ENCODE data around the gene C20orf202.

C20orf202 gene

DNA sequence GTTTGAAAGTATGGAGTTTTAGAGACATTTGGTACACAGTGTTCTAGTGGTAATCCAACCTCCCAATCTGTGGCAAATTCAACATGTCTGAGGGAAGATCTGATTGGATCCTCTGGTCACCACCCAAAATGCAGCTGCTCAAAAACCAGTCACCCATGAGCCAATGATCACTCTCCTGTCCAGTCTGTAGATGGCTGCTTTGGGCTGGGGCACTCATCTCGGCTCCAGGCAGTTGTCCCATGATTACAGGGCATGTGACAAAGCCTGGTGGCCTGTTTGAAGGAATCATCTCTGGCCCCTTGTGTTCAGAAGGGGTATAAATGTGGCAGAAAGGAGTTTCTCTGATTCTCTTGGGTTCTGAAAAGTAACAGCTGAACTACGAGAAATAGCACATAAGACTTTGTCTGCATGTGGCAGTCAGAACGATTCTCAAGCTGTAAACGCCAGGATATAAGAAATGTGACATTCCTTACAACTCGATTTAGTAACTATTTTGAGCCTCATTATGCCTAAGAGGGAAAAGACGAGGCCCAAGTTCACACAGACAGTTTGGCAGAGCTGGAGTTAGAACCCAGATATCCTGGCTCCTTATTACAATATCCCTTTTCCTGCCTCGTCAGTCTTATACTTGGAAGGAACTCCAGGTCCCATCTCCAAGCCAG lies 3.9 kb upstream of the C20orf202 start:
- in situ Hi-C loops (cut with MboI; ENCODE audit: low sequenced_read_pairs, unreplicated experiment) = loop anchor here (25.0 kb wide), 1 partner anchor 387 kb away; no protein-coding TSS in a partner anchor
- TF ChIP-seq, protein P1, sequence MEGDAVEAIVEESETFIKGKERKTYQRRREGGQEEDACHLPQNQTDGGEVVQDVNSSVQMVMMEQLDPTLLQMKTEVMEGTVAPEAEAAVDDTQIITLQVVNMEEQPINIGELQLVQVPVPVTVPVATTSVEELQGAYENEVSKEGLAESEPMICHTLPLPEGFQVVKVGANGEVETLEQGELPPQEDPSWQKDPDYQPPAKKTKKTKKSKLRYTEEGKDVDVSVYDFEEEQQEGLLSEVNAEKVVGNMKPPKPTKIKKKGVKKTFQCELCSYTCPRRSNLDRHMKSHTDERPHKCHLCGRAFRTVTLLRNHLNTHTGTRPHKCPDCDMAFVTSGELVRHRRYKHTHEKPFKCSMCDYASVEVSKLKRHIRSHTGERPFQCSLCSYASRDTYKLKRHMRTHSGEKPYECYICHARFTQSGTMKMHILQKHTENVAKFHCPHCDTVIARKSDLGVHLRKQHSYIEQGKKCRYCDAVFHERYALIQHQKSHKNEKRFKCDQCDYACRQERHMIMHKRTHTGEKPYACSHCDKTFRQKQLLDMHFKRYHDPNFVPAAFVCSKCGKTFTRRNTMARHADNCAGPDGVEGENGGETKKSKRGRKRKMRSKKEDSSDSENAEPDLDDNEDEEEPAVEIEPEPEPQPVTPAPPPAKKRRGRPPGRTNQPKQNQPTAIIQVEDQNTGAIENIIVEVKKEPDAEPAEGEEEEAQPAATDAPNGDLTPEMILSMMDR (IDR thresholded peaks at IDR 0.05; ENCODE audit: borderline replicate concordance, control extremely low read depth, extremely low read depth, insufficient read depth, missing control alignments) = no peak

DNA sequence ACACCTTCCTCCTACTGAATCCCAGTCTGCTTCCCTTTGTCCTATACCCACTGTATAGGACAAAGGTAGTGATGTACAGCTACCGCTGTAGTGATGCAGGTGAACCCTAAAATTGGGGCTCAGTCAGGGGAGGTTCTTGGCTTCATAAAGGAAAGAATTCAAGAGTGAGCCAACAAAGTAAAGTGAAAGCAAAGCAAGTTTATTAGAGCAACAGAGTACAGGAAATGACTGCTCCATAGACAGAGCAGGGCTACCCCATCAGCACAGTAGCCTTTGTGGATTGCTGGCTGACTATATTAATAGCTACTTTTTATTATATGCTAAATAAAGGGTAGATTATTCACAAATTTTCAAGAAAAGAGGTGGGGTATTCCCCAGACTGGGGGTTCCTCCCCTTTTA lies 3.3 kb upstream of the C20orf202 start:
- TF ChIP-seq, protein P1 (IDR thresholded peaks at IDR 0.05; ENCODE audit: borderline replicate concordance, control extremely low read depth, extremely low read depth, insufficient read depth, missing control alignments) = no peak
- in situ Hi-C loops (cut with MboI; ENCODE audit: low sequenced_read_pairs, unreplicated experiment) = loop anchor here (25.0 kb wide), 1 partner anchor 388 kb away; no protein-coding TSS in a partner anchor
- DNase-seq (ENCODE audit: low spot score) = no peak

More for the DNA sequence above, 3.9 kb upstream of the C20orf202 start:
- DNase-seq (ENCODE audit: low spot score) = no peak

DNA sequence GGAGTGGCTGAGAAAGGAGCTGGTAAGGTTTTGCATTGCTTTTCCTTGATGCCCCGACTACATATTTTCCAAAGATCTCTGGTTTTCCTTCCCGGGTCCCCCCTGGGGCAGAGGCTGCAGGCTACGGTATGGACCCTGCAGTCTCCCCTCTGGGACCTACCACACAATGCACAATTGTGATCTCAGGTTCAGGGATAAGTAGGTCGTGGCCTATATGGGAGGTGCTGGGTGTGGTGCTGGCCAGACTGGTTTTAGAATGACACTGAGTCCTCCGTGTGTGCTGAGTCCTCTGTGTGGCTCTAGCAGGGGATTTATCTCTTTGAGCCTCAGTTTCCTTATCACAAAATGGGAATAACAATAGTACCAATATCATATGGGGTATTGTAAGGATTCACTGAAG lies 376 bp downstream of the C20orf202 start:
- in situ Hi-C loops (cut with MboI; ENCODE audit: low sequenced_read_pairs, unreplicated experiment) = no loop called here
- TF ChIP-seq, protein P1 (IDR thresholded peaks at IDR 0.05; ENCODE audit: borderline replicate concordance, control extremely low read depth, extremely low read depth, insufficient read depth, missing control alignments) = no peak
- DNase-seq (ENCODE audit: low spot score) = no peak

DNA sequence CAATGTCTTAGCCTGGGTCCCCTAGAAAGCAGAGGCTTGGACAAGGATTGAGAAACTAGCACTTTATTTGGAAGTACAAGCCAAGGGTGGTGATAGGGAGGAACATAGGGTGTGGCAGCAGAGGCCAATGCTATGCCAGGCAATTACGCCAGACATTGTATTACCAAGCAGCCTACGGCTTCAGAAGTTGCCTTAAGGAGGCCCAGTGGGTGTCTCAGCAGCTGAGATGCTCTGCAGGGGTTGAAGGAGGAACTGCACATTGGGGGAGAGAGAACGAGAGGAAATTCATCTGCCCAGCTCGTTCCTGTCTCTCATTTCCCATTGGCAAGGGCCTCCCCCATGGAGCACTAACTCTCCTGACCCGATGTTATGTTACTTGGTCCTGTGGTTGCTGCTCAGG lies 859 bp downstream of the C20orf202 start:
- in situ Hi-C loops (cut with MboI; ENCODE audit: low sequenced_read_pairs, unreplicated experiment) = no loop called here
- DNase-seq (ENCODE audit: low spot score) = no peak
- TF ChIP-seq, protein P1 (IDR thresholded peaks at IDR 0.05; ENCODE audit: borderline replicate concordance, control extremely low read depth, extremely low read depth, insufficient read depth, missing control alignments) = no peak

DNA sequence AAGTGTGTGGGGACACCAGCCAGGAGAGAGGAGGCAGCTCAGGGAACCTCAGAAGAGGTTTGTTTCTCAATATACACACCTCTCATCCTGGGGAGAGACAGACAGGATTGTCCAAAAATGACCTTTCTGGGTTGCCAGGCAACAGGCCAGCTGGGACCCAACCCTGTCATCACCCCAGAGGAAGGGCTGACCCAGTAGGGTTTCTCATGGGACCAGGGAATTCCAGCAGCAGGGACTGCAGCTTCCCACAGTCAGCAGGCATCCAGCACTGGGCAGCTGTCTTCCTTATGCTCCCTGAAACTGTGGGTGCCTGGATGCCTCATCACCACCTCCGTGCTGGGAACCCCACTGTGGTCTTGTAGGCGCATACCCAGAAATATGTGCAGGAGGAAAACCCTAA lies 1.3 kb downstream of the C20orf202 start:
- DNase-seq (ENCODE audit: low spot score) = no peak
- in situ Hi-C loops (cut with MboI; ENCODE audit: low sequenced_read_pairs, unreplicated experiment) = no loop called here
- TF ChIP-seq, protein P1 (IDR thresholded peaks at IDR 0.05; ENCODE audit: borderline replicate concordance, control extremely low read depth, extremely low read depth, insufficient read depth, missing control alignments) = no peak

DNA sequence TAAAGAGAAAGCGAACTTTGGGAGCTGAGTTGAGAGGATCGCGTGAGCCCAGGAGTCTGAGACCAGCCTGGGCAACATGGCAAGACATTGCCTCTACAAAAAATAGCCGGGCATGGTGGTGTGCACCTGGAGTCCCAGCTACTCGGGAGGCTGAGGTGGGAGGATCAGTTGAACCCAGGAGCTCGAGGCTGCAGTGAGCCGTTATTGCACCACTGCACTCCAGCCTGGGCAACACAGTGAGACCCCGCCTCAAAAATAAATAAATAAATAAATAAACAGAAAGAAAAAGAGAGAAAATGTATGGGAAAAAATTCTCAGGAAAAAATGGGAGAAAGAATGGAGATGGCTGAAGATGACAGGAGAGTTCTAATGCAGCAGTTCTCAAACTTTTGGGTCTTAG lies 2.5 kb downstream of the C20orf202 start:
- in situ Hi-C loops (cut with MboI; ENCODE audit: low sequenced_read_pairs, unreplicated experiment) = no loop called here
- no peak for DNase-seq (ENCODE audit: low spot score)
- TF ChIP-seq, protein P1 (IDR thresholded peaks at IDR 0.05; ENCODE audit: borderline replicate concordance, control extremely low read depth, extremely low read depth, insufficient read depth, missing control alignments) = no peak
